Suprapubic skin (tissue), 3 donors: ENCODE data around the gene LHX5.

Experiments
- CTCF ChIP-seq, 2 donors: fragments of 200-600 bp in 1 of 2; fragments of 450-650 bp in 1 of 2; sonication (generic) in 1 of 2; IDR thresholded peaks; one replicate each; pipeline ENCODE4 v1.5.1; 2016 to 2019; ENCODE audit warnings: antibody characterized with exemption in 2 of 2, mild to moderate bottlenecking in 1 of 2, moderate library complexity in 1 of 2
- POLR2AphosphoS5 ChIP-seq, 3 donors: sonication (generic); formaldehyde crosslinking; IDR thresholded peaks; one replicate each; pipeline ENCODE4 v1.6.1; 2017; ENCODE audit warnings: antibody characterized with exemption in 3 of 3

- TF ChIP-seq POLR2AphosphoS5 (IDR thresholded peaks at IDR 0.05) (no peak), CTCF (IDR thresholded peaks at IDR 0.05) (no peak)
Measured at GRCh38 chr12:113439301-113439597, 32.4 kb downstream of the LHX5 start.
